Fibroblast of mammary gland (primary cell): ENCODE data around the gene BEAN1.
"Not testable (repeated sequence)": the region's sequence is repeated elsewhere in the genome, so short reads cannot be mapped to it uniquely, and the experiment has no call there.

Experiments
- DNase-seq: peaks from one replicate; pipeline ENCODE4 v3.0.0-alpha.2; 2010; ENCODE audit warnings: low read depth
- H3K4me3 ChIP-seq: 2 replicates; pipeline ENCODE4 v1.5.1; 2011; ENCODE audit warnings: low read depth, mild to moderate bottlenecking, low read length, moderate library complexity; ENCODE audit not compliant: control insufficient read depth
- TF ChIP-seq, protein P1 (sequence below): conservative IDR thresholded peaks from 2 replicates; pipeline ENCODE4 v1.5.1; 2011; ENCODE audit warnings: low read depth, low read length, inconsistent platforms; ENCODE audit not compliant: control insufficient read depth, insufficient read depth

The BEAN1 gene

GRCh38 chr16:66447491-66447890 lies 20.4 kb downstream of the BEAN1 start:
- no peak overlapping the region for H3K4me3 ChIP-seq
- no peak for DNase-seq
- TF ChIP-seq, protein P1, sequence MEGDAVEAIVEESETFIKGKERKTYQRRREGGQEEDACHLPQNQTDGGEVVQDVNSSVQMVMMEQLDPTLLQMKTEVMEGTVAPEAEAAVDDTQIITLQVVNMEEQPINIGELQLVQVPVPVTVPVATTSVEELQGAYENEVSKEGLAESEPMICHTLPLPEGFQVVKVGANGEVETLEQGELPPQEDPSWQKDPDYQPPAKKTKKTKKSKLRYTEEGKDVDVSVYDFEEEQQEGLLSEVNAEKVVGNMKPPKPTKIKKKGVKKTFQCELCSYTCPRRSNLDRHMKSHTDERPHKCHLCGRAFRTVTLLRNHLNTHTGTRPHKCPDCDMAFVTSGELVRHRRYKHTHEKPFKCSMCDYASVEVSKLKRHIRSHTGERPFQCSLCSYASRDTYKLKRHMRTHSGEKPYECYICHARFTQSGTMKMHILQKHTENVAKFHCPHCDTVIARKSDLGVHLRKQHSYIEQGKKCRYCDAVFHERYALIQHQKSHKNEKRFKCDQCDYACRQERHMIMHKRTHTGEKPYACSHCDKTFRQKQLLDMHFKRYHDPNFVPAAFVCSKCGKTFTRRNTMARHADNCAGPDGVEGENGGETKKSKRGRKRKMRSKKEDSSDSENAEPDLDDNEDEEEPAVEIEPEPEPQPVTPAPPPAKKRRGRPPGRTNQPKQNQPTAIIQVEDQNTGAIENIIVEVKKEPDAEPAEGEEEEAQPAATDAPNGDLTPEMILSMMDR, result no peak

DNA sequence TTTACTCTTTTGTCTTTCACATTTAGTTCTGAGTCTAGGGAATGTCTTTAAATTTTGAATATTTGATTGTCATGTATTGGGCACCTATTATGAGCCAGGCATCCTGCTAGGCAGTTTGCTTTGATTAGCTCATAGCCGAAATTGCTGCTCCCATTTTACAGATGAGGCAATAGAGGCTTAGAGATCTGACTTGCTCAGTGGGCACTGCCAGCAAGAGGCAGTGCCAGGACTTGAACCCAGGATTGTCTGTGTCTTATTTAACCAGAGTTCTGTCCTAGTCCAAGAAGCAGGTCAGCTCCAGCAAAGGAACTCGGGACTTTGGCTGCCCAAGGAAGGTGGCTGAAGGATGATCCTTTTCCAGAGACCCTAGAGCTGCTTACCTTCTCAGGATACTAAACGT lies 24.5 kb downstream of the BEAN1 start:
- TF ChIP-seq, protein P1, result no peak
- no peak overlapping the region for H3K4me3 ChIP-seq
- DNase-seq, result no peak

DNA sequence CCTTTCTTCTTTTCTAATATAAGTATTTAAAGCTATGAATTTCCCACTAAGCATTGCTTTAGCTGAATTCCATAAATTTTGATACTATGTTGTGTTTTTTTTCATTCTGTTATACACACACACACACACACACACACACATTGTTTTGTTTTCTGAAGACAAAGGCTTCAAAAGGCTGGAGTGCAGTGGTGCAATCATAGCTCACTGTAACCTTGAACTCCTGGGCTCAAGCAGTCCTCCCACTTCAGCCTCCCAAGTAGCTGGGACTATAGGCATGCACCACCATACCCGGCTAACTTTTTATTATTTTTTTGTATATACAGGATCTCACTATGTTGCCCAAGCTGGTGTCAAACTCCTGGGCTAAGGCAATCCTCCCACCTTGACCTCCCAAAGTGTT lies 26.1 kb downstream of the BEAN1 start:
- DNase-seq, result not testable (repeated sequence)

GRCh38 chr16:66454751-66455150 lies 27.7 kb downstream of the BEAN1 start:
- TF ChIP-seq, protein P1, result no peak
- DNase-seq, result no peak
- no peak overlapping the region for H3K4me3 ChIP-seq

More for the DNA sequence above, 26.1 kb downstream of the BEAN1 start:
- H3K4me3 ChIP-seq, result not testable (repeated sequence)

GRCh38 chr16:66455970-66456369 lies 28.9 kb downstream of the BEAN1 start:
- H3K4me3 ChIP-seq, result no peak overlapping the region
- TF ChIP-seq, protein P1, result no peak

GRCh38 chr16:66457888-66458287 lies 30.8 kb downstream of the BEAN1 start:
- TF ChIP-seq, protein P1, result no peak
- no peak for DNase-seq
- no peak overlapping the region for H3K4me3 ChIP-seq

More at GRCh38 chr16:66455970-66456369, 28.9 kb downstream of the BEAN1 start:
- no peak for DNase-seq

DNA sequence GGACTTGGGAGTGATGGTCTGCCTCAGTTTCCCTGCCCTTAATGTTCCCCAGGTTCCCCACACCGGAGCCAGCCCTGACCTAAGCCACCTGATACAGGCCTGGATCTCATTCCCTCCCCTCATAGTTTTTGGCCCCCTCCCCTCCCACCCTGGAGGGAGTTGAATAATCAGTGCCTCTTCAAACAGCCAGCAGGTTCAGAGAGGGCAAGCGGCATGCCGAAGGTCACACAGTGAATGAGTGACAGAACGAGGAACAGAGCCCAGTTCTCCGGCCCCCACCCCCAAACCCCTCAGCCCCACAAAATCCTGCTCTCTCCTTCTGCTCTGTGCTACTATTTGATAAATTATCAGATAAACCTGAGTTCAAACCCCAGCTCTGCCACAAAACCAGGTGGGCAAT lies 31.2 kb downstream of the BEAN1 start:
- no peak for DNase-seq
- TF ChIP-seq, protein P1, result no peak
- no peak overlapping the region for H3K4me3 ChIP-seq
